Kidney epithelial cell (primary cell): ENCODE data around the gene ABL1. TPM values are rescaled to one million over a fixed set of nuclear protein-coding genes. Genes with fewer than 3 reads are reported as not detected.

Experiments
- DNase-seq: peaks from one replicate; pipeline ENCODE4 v3.0.0-alpha.2; 2010; ENCODE audit warnings: low read depth
- H3K27me3 ChIP-seq: 2 replicates; pipeline ENCODE4 v1.6.0; 2011; ENCODE audit warnings: low read length; ENCODE audit not compliant: control insufficient read depth, insufficient read depth
- H3K36me3 ChIP-seq: 2 replicates; pipeline ENCODE4 v1.5.1; 2011; ENCODE audit warnings: low read length; ENCODE audit not compliant: control insufficient read depth, insufficient read depth
- H3K4me3 ChIP-seq: 2 replicates; pipeline ENCODE4 v1.5.1; 2011; ENCODE audit warnings: low read depth, mild to moderate bottlenecking, control low read depth, low read length
- CTCF ChIP-seq: IDR thresholded peaks from 2 replicates; pipeline ENCODE4 v1.5.1; 2011; ENCODE audit warnings: mild to moderate bottlenecking, moderate library complexity, low read length, control low read depth, inconsistent platforms; ENCODE audit not compliant: insufficient read depth, poor library complexity, severe bottlenecking
- total RNA-seq: library from RNA; depleted of rRNA; stranded (reverse); fragments of >200 nt; gene quantifications from 2 replicates; pipeline ENCODE4 v1.2.3, GENCODE V29; 2015

The ABL1 gene
- total RNA-seq, 1 donor from 2014 or later: 83.7 TPM

- Histone ChIP-seq H3K27me3 (no peaks in the 10 kb centered on the region), H3K36me3 (peaks cover 1% of the 10 kb centered on the region), H3K4me3 (no peak overlapping the region)
- TF ChIP-seq CTCF: peak; percentile 95
- DNase-seq: peak; percentile 73
Observed at GRCh38 chr9:130866474-130866965, 31.5 kb downstream of the ABL1 start.

- peaks cover 1% of the 10 kb centered on the region for H3K36me3 ChIP-seq
Observed at GRCh38 chr9:130867556-130867955, 32.5 kb downstream of the ABL1 start.

GRCh38 chr9:130868230-130868629, 33.2 kb downstream of the ABL1 start:
- no peak for TF ChIP-seq CTCF
- peaks cover 3% of the 10 kb centered on the region for H3K36me3 ChIP-seq
- H3K27me3 ChIP-seq: no peaks in the 10 kb centered on the region
- DNase-seq: no peak
- H3K4me3 ChIP-seq: no peak overlapping the region

More at GRCh38 chr9:130867556-130867955, 32.5 kb downstream of the ABL1 start:
- Histone ChIP-seq H3K4me3 (no peak overlapping the region), H3K27me3 (no peaks in the 10 kb centered on the region)
- no peak for TF ChIP-seq CTCF
- DNase-seq: no peak

GRCh38 chr9:130869250-130869649, 34.2 kb downstream of the ABL1 start:
- no peak for DNase-seq
- Histone ChIP-seq H3K4me3 (no peak overlapping the region), H3K27me3 (no peaks in the 10 kb centered on the region), H3K36me3 (peaks cover 3% of the 10 kb centered on the region)
- TF ChIP-seq CTCF: no peak

GRCh38 chr9:130870491-130871381, 35.7 kb downstream of the ABL1 start:
- no peak for TF ChIP-seq CTCF
- Histone ChIP-seq H3K4me3 (no peak overlapping the region), H3K27me3 (no peaks in the 10 kb centered on the region), H3K36me3 (peaks cover 5% of the 10 kb centered on the region)
- DNase-seq: no peak
